Measurements from ENCODE around the gene ARF6.

DNA sequence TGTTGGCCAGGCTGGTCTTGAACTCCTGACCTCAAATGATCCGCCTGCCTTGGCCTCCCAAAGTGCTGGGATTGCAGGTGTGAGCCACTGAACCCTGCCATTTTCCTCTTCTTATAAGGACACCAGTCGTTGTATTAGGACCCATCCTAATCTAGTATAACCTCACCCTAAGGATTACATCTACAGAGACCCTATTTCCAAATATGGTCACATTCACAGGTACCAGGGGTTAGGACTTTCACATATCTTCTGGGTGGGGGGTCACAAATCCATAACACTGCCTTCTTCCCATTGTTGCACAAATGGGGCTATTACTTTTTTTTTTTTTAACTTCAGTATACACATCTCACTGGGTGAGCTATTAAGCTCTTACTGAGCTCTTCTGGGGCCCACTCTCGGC, 38.6 kb downstream of the ARF6 start:
- no peak for TF ChIP-seq EZH2 (IDR thresholded peaks at IDR 0.05)
- no peak for TF ChIP-seq POLR2AphosphoS5 (IDR thresholded peaks at IDR 0.05; ENCODE audit: borderline replicate concordance, low read depth, low read length)
